Measurements from ENCODE around the gene CHN1. TPM values are rescaled to one million over a fixed set of nuclear protein-coding genes. Genes with fewer than 3 reads are reported as not detected.
A peak's percentile ranks its signal among the peaks of the same experiment; 100 is the strongest.

The CHN1 gene
- total and polyA plus RNA-seq, 2 of the 8 experiments (the other 6 are each of a cell fraction or from before 2014, with no cell fraction given), result 54.0 to 65.7 TPM

GRCh38 chr2:174931724-174932123 is 73.5 kb downstream of the CHN1 start:
- no peak overlapping the region for H2AFZ ChIP-seq (ENCODE audit: low read length)
- H2BK120ac ChIP-seq (replicated peaks; ENCODE audit: low read depth, low read length), result no peak overlapping the region
- peaks cover 17 to 25% of the 10 kb centered on the region in 2 experiments for H3K9me3 ChIP-seq (ENCODE audit: insufficient read depth in 2 of 2, low read depth in 1 of 2, low read length in 1 of 2)
- H3K27ac ChIP-seq (ENCODE audit: low read depth, low read length), result no peak overlapping the region
- H3K23me2 ChIP-seq (ENCODE audit: low read depth, low read length), result no peaks in the 10 kb centered on the region
- no peak for TF ChIP-seq CTBP2 (IDR thresholded peaks at IDR 0.05; ENCODE audit: borderline replicate concordance, insufficient read depth, insufficient read length, low read length)
- peak; percentile 76 for TF ChIP-seq SRF (IDR thresholded peaks at IDR 0.05; ENCODE audit: low read depth, low read length)
- no peak overlapping the region for H3K23ac ChIP-seq (ENCODE audit: insufficient read length)
- no peak overlapping the region for H2BK15ac ChIP-seq (ENCODE audit: low read length)
- no peak overlapping the region for H4K5ac ChIP-seq (ENCODE audit: insufficient read length, low read depth, low read length)
- no peaks in the 10 kb centered on the region for H4K20me1 ChIP-seq (replicated peaks in 1 of 2; ENCODE audit: control insufficient read depth in 1 of 2, insufficient read depth in 2 of 2, low read length in 2 of 2)
- no peak overlapping the region for H3K18ac ChIP-seq (ENCODE audit: extremely low read depth, low read length)
- H2BK20ac ChIP-seq (ENCODE audit: low read length), result no peak overlapping the region
- FAIRE-seq, result no peak
- H2BK12ac ChIP-seq (ENCODE audit: low read depth, low read length), result 0 out of 2 replicates have a peak overlapping the region, but pooled peaks have one; percentile 69
- H2BK5ac ChIP-seq (ENCODE audit: low read depth, low read length), result no peak overlapping the region
- H3K79me2 ChIP-seq (ENCODE audit: control insufficient read depth in 1 of 2, insufficient read depth in 2 of 2, low read length in 2 of 2), result peaks cover 0 to 3% of the 10 kb centered on the region in 2 experiments; a peak in 1 of 4 replicates
- H3K56ac ChIP-seq (replicated peaks; ENCODE audit: insufficient read length, low read depth, low read length), result no peak overlapping the region
- no peak for DNase-seq (ENCODE audit: low read depth in 1 of 2, low spot score in 2 of 2)
- POLR2A ChIA-PET (ENCODE audit: partially characterized antibody), result no interaction called here
- no peaks in the 10 kb centered on the region for H3K27me3 ChIP-seq (replicated peaks in 1 of 4; ENCODE audit: control insufficient read depth in 3 of 4, extremely low read depth in 1 of 4, insufficient read depth in 3 of 4, low read length in 3 of 4)
- peaks cover 0 to 38% (median 17%) of the 10 kb centered on the region in 4 experiments; a peak in 7 of 8 replicates for H3K36me3 ChIP-seq (ENCODE audit: control insufficient read depth in 2 of 4, insufficient read depth in 4 of 4, low read length in 3 of 4)
- H3K4me3 ChIP-seq (ENCODE audit: extremely low read depth in 1 of 4, insufficient read depth in 2 of 4, low read depth in 3 of 4, low read length in 4 of 4), result no peak overlapping the region
- H3K4me2 ChIP-seq (ENCODE audit: insufficient read depth in 1 of 2, low read depth in 2 of 2, low read length in 2 of 2), result no peak overlapping the region
- H3K14ac ChIP-seq (ENCODE audit: insufficient read length), result no peak overlapping the region
- no peak overlapping the region for H4K8ac ChIP-seq (ENCODE audit: extremely low read depth, insufficient read depth, low read length)
- CTCF ChIA-PET (ENCODE audit: partially characterized antibody), result interaction anchor here (0.5 to 1.3 kb wide), 3 partner anchors 11 to 50 kb away, joined by 3 to 4 read pairs (median 3); no protein-coding TSS in a partner anchor
- whole genome bisulfite sequencing, 2 experiments (ENCODE audit: extremely low coverage in 1 of 2, insufficient coverage in 1 of 2, insufficient read length in 1 of 2, insufficient replicate concordance in 2 of 2, low coverage in 1 of 2, low lambda C conversion rate in 2 of 2, missing lambda C conversion rate in 1 of 2), result 85% methylated on average over 3 of the region's 3 CpGs; no CpG with 5 or more reads in 1 of the 2 experiments
- no peak overlapping the region for H3K4ac ChIP-seq (replicated peaks; ENCODE audit: insufficient read length, low read depth, low read length)
- no peak overlapping the region; the same call in 1 of the 2 replicates for H2AK5ac ChIP-seq (ENCODE audit: low read depth, low read length)
- H3K4me1 ChIP-seq (replicated peaks in 1 of 4; ENCODE audit: control insufficient read depth in 3 of 4, insufficient read depth in 4 of 4, low read length in 3 of 4), result peaks cover 0 to 4% (median 4%) of the 10 kb centered on the region in 4 experiments; a peak in 2 of 7 replicates
- H3K9ac ChIP-seq (replicated peaks in 1 of 4; ENCODE audit: extremely low read depth in 1 of 4, low read depth in 3 of 4, low read length in 3 of 4), result no peak overlapping the region
- no peaks in the 10 kb centered on the region; the same call in 1 of the 2 replicates for H3K79me1 ChIP-seq (ENCODE audit: low read depth, low read length)
- H4K91ac ChIP-seq (replicated peaks; ENCODE audit: insufficient read length, low read length), result no peak overlapping the region

Data from H1 (cell line).